ENCODE results near the gene MAPK1IP1L. TPM values are rescaled to one million over a fixed set of nuclear protein-coding genes. Genes with fewer than 3 reads are reported as not detected.

MAPK1IP1L gene
- total and polyA plus RNA-seq, 12 donors = 23.6 to 105 (median 77.2) TPM

GRCh38 chr14:55111122-55111708 is 59.8 kb downstream of the MAPK1IP1L start:
- ATAC-seq = no peak
- peaks cover 9 to 40% (median 34%) of the 10 kb centered on the region in 9 donors for H3K4me1 ChIP-seq
- H3K36me3 ChIP-seq = no peaks in the 10 kb centered on the region
- intact Hi-C loops (cut with DNase I) = no loop called here
- H3K9me3 ChIP-seq = no peaks in the 10 kb centered on the region
- no peak for TF ChIP-seq CTCF (IDR thresholded peaks at IDR 0.05)
- H3K27me3 ChIP-seq = no peaks in the 10 kb centered on the region
- WGBS, 2 donors = 84 to 98% methylated on average over 10 of the region's 10 CpGs
- no peak for DNase-seq
- no peak overlapping the region for H3K4me3 ChIP-seq
- no peak overlapping the region for H3K27ac ChIP-seq

DNA sequence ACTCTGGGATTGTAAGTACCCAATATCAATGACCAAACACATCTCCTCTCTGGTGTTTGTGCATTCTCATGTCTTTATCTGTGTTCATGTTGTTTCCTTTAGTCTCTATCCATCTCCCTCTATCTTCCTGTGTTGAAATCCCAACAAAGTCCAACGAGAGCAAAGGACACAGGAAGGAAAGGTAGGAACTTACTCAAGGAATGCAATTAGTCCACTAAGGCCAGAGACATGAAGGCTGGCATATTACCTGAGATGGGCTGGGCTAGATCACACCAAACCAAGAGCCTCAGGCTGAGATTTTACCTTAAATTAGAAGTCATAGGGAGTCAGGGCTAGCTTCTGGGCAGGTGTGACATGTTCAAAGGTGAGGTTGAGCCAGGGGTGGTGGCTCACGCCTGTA is 63.3 kb downstream of the MAPK1IP1L start:
- ATAC-seq (no peak), DNase-seq (no peak)
- intact Hi-C loops (cut with DNase I) = no loop called here
- 69 to 81% methylated on average over 2 of the region's 2 CpGs for WGBS, 2 donors
- no peak for TF ChIP-seq CTCF (IDR thresholded peaks at IDR 0.05)
- no peak overlapping the region for H3K27ac ChIP-seq
- H3K36me3 ChIP-seq = no peaks in the 10 kb centered on the region
- no peak overlapping the region for H3K4me3 ChIP-seq
- peaks cover 10 to 42% (median 36%) of the 10 kb centered on the region in 9 donors for H3K4me1 ChIP-seq
- no peaks in the 10 kb centered on the region for H3K27me3 ChIP-seq
- no peaks in the 10 kb centered on the region for H3K9me3 ChIP-seq

- ATAC-seq = no peak
- WGBS, 2 donors = 25 to 37% methylated on average over 3 of the region's 3 CpGs
- H3K4me1 ChIP-seq = peaks cover 10 to 49% (median 44%) of the 10 kb centered on the region in 9 donors
These were observed 64.0 kb downstream of the MAPK1IP1L start for GRCh38 chr14:55115460-55115859.

GRCh38 chr14:55115861-55116245 is 64.4 kb downstream of the MAPK1IP1L start:
- Histone ChIP-seq H3K4me1 (peaks cover 10 to 53% (median 48%) of the 10 kb centered on the region in 9 donors), H3K4me3 (no peak overlapping the region), H3K27me3 (no peaks in the 10 kb centered on the region), H3K27ac (peak overlapping the region in 1 of 10 donors; percentile 92), H3K36me3 (no peaks in the 10 kb centered on the region), H3K9me3 (no peaks in the 10 kb centered on the region)
- intact Hi-C loops (cut with DNase I) = no loop called here
- TF ChIP-seq CTCF (IDR thresholded peaks at IDR 0.05) = no peak
- ATAC-seq (no peak), DNase-seq (no peak)
- 89 to 94% methylated on average over 4 of the region's 4 CpGs for WGBS, 2 donors

More at GRCh38 chr14:55115460-55115859, 64.0 kb downstream of the MAPK1IP1L start:
- no peak overlapping the region for H3K4me3 ChIP-seq
- no peaks in the 10 kb centered on the region for H3K9me3 ChIP-seq
- no peaks in the 10 kb centered on the region for H3K36me3 ChIP-seq
- intact Hi-C loops (cut with DNase I) = no loop called here
- no peak overlapping the region for H3K27ac ChIP-seq
- no peaks in the 10 kb centered on the region for H3K27me3 ChIP-seq
- no peak for DNase-seq
- TF ChIP-seq CTCF (IDR thresholded peaks at IDR 0.05) = no peak
